ENCODE data around the gene MRFAP1L1. TPM values are rescaled to one million over a fixed set of nuclear protein-coding genes. Genes with fewer than 3 reads are reported as not detected.

MRFAP1L1 gene
- total and polyA plus RNA-seq, 8 donors = 12.4 to 39.8 (median 21.5) TPM

- Histone ChIP-seq H3K4me3 (no peak overlapping the region), H3K27ac (no peak overlapping the region), H3K36me3 (no peaks in the 10 kb centered on the region), H3K27me3 (no peaks in the 10 kb centered on the region), H3K9me3 (no peaks in the 10 kb centered on the region), H3K4me1 (peaks cover 0 to 12% (median 10%) of the 10 kb centered on the region in 3 donors)
- intact Hi-C loops (cut with DNase I) = loop anchor here (2.0 to 10.0 kb wide), 3 partner anchors 151 to 154 kb away; no protein-coding TSS in a partner anchor
- no peak for ATAC-seq
- 92 to 93% methylated on average over 10 of the region's 10 CpGs for WGBS, 2 donors
- no peak for TF ChIP-seq CTCF (IDR thresholded peaks at IDR 0.05)
- no peak for FAIRE-seq
- no peak for DNase-seq
Measured at GRCh38 chr4:6721121-6721520, 11.5 kb upstream of the MRFAP1L1 start.

- ATAC-seq = peak; percentile 30 to 70 (median 60)
Measured at GRCh38 chr4:6720202-6720699, 10.6 kb upstream of the MRFAP1L1 start.

GRCh38 chr4:6719611-6720179, 10.0 kb upstream of the MRFAP1L1 start:
- no peak overlapping the region for H3K4me3 ChIP-seq
- no peak for FAIRE-seq
- no peak for TF ChIP-seq CTCF (IDR thresholded peaks at IDR 0.05)
- no peak for ATAC-seq
- H3K27me3 ChIP-seq = no peaks in the 10 kb centered on the region
- H3K36me3 ChIP-seq = no peaks in the 10 kb centered on the region
- no peaks in the 10 kb centered on the region for H3K9me3 ChIP-seq
- intact Hi-C loops (cut with DNase I) = loop anchor here (2.0 to 10.0 kb wide), 3 partner anchors 153 to 155 kb away; no protein-coding TSS in a partner anchor
- WGBS, 2 donors = 54 to 64% methylated on average over 8 of the region's 8 CpGs
- peaks cover 0 to 16% (median 10%) of the 10 kb centered on the region in 3 donors for H3K4me1 ChIP-seq
- H3K27ac ChIP-seq = no peak overlapping the region
- no peak for DNase-seq

More at GRCh38 chr4:6720202-6720699, 10.6 kb upstream of the MRFAP1L1 start:
- Histone ChIP-seq H3K27ac (no peak overlapping the region), H3K36me3 (no peaks in the 10 kb centered on the region), H3K9me3 (no peaks in the 10 kb centered on the region), H3K27me3 (no peaks in the 10 kb centered on the region), H3K4me3 (no peak overlapping the region), H3K4me1 (peaks cover 0 to 16% (median 10%) of the 10 kb centered on the region in 3 donors)
- intact Hi-C loops (cut with DNase I) = loop anchor here (2.0 to 10.0 kb wide), 3 partner anchors 152 to 155 kb away; no protein-coding TSS in a partner anchor
- 5% methylated on average over 14 of the region's 14 CpGs for WGBS, 2 donors
- TF ChIP-seq CTCF (IDR thresholded peaks at IDR 0.05) = peak; percentile 61 to 89 (median 86)
- DNase-seq (peak; percentile 65 to 97 (median 84)), FAIRE-seq (no peak)

GRCh38 chr4:6718932-6719610, 9.4 kb upstream of the MRFAP1L1 start:
- no peak overlapping the region for H3K27ac ChIP-seq
- ATAC-seq (no peak), DNase-seq (no peak), FAIRE-seq (no peak)
- no peak overlapping the region for H3K4me3 ChIP-seq
- no peaks in the 10 kb centered on the region for H3K36me3 ChIP-seq
- 71 to 78% methylated on average over 7 of the region's 7 CpGs for WGBS, 2 donors
- no peak for TF ChIP-seq CTCF (IDR thresholded peaks at IDR 0.05)
- intact Hi-C loops (cut with DNase I) = no loop called here
- H3K9me3 ChIP-seq = no peaks in the 10 kb centered on the region
- no peaks in the 10 kb centered on the region for H3K27me3 ChIP-seq
- peaks cover 0 to 16% (median 10%) of the 10 kb centered on the region in 3 donors for H3K4me1 ChIP-seq
